Measurements from ENCODE around the gene ABCA1.
"Not testable (repeated sequence)": the region's sequence is repeated elsewhere in the genome, so short reads cannot be mapped to it uniquely, and the experiment has no call there.

The ABCA1 gene, protein sequence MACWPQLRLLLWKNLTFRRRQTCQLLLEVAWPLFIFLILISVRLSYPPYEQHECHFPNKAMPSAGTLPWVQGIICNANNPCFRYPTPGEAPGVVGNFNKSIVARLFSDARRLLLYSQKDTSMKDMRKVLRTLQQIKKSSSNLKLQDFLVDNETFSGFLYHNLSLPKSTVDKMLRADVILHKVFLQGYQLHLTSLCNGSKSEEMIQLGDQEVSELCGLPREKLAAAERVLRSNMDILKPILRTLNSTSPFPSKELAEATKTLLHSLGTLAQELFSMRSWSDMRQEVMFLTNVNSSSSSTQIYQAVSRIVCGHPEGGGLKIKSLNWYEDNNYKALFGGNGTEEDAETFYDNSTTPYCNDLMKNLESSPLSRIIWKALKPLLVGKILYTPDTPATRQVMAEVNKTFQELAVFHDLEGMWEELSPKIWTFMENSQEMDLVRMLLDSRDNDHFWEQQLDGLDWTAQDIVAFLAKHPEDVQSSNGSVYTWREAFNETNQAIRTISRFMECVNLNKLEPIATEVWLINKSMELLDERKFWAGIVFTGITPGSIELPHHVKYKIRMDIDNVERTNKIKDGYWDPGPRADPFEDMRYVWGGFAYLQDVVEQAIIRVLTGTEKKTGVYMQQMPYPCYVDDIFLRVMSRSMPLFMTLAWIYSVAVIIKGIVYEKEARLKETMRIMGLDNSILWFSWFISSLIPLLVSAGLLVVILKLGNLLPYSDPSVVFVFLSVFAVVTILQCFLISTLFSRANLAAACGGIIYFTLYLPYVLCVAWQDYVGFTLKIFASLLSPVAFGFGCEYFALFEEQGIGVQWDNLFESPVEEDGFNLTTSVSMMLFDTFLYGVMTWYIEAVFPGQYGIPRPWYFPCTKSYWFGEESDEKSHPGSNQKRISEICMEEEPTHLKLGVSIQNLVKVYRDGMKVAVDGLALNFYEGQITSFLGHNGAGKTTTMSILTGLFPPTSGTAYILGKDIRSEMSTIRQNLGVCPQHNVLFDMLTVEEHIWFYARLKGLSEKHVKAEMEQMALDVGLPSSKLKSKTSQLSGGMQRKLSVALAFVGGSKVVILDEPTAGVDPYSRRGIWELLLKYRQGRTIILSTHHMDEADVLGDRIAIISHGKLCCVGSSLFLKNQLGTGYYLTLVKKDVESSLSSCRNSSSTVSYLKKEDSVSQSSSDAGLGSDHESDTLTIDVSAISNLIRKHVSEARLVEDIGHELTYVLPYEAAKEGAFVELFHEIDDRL (N-terminal part only)

GRCh38 chr9:104927912-104928740, at the start of gene ABCA1:
TSS of gene ABCA1 (minus strand) at chr9:104928155. CDS start at chr9:104903679, 24,476 bp downstream.
- peak within 1 kb of the TSS; percentile 86 for H3K4me3 Mint-ChIP-seq
- DNase-seq (ENCODE audit: low spot score), result peak; percentile 26
- H3K4me1 Mint-ChIP-seq (ENCODE audit: low read depth), result peaks cover 13% of the 10 kb centered on the region
- H3K27ac Mint-ChIP-seq, result no peak within 1 kb of the TSS
- H3K27me3 Mint-ChIP-seq (ENCODE audit: low read depth), result peaks cover 62% of the 10 kb centered on the region
- no peaks in the 10 kb centered on the region for H3K9me3 Mint-ChIP-seq
- no peaks in the 10 kb centered on the region for H3K36me3 Mint-ChIP-seq (ENCODE audit: low read depth)

DNA sequence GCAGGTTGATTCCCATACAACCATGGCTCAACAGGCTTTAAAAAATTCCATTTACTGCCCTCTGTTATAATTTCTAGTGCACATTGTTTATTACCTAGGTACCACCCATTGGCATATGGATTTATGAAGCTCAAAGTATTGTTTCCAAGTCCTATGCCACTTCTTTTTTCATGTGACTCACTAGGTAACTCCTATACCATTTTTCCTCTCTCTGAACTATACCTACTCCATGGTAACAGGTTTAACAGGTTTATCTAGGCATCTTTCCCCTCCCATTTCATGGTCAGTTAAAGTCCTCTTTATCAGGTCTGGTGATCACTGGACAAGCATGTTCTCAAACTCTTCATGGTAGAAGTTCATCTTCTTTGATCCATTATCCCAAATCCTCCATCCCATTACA, 49.6 kb upstream of the ABCA1 start:
- H3K27me3 Mint-ChIP-seq (ENCODE audit: low read depth), result peaks cover 36% of the 10 kb centered on the region

GRCh38 chr9:104977168-104977567, 49.2 kb upstream of the ABCA1 start:
- Mint-ChIP-seq H3K27ac (no peak overlapping the region), H3K27me3 (ENCODE audit: low read depth) (peaks cover 35% of the 10 kb centered on the region), H3K4me3 (no peak overlapping the region), H3K36me3 (ENCODE audit: low read depth) (no peaks in the 10 kb centered on the region), H3K4me1 (ENCODE audit: low read depth) (no peaks in the 10 kb centered on the region), H3K9me3 (no peaks in the 10 kb centered on the region)
- DNase-seq (ENCODE audit: low spot score), result no peak

More for the DNA sequence above, 49.6 kb upstream of the ABCA1 start:
- H3K9me3 Mint-ChIP-seq, result no peaks in the 10 kb centered on the region
- H3K27ac Mint-ChIP-seq, result no peak overlapping the region
- no peaks in the 10 kb centered on the region for H3K4me1 Mint-ChIP-seq (ENCODE audit: low read depth)
- no peak overlapping the region for H3K4me3 Mint-ChIP-seq
- H3K36me3 Mint-ChIP-seq (ENCODE audit: low read depth), result peaks cover 1% of the 10 kb centered on the region
- no peak for DNase-seq (ENCODE audit: low spot score)

GRCh38 chr9:104975966-104976595, 48.1 kb upstream of the ABCA1 start:
- not testable (repeated sequence) for H3K9me3 Mint-ChIP-seq; H3K27ac Mint-ChIP-seq; DNase-seq (ENCODE audit: low spot score); H3K36me3 Mint-ChIP-seq (ENCODE audit: low read depth); H3K4me1 Mint-ChIP-seq (ENCODE audit: low read depth); H3K4me3 Mint-ChIP-seq
- H3K27me3 Mint-ChIP-seq (ENCODE audit: low read depth), result peaks cover 35% of the 10 kb centered on the region

DNA sequence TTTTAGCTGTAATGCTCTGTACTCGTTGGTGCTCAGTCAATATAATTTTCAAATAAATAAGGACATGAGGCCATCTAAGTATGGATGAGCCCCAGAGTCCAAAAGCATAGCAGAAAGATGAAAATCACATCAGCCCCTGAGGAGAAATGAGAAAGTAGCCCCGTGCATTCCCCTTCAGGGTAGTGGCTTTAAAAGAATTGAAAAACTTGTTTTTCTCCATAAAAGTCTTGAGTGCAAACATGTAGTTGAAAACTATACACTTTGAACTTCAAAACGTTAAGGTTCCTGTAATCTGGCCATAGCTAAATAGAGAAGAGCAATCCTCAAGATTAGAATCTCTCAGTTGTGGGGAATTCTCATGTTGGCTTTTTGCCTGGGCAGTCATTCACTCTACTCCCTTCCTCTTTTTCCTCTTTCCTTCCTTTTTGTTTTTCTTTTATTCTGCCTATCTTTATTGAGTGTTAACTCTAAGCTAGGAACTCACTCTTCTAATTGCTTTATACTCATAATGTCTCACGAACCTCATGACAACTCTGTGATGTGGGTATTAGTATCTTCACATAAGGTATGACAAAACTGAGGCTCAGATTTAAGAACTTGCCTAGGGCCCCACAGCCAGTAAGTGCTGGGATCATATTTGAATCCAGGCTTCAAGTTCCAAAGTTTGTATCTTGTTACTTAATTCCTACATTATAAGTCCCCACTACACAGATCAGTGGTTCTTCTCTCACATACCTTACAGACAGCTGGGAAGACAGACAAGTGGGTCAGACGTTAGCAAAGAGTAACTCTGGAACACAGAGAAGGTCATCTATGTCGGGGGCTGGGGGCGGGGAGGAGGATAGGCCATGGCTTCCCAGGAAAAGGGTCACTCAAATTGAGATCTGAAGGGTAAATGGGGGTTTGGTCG, 46.4 kb upstream of the ABCA1 start:
- Mint-ChIP-seq H3K36me3 (ENCODE audit: low read depth) (no peaks in the 10 kb centered on the region), H3K9me3 (no peaks in the 10 kb centered on the region), H3K4me3 (no peak overlapping the region), H3K27me3 (ENCODE audit: low read depth) (peaks cover 37% of the 10 kb centered on the region), H3K27ac (no peak overlapping the region), H3K4me1 (ENCODE audit: low read depth) (no peaks in the 10 kb centered on the region)
- DNase-seq (ENCODE audit: low spot score), result no peak

GRCh38 chr9:104972242-104972866, 44.4 kb upstream of the ABCA1 start:
- Mint-ChIP-seq H3K9me3 (no peaks in the 10 kb centered on the region), H3K4me1 (ENCODE audit: low read depth) (peaks cover 6% of the 10 kb centered on the region), H3K36me3 (ENCODE audit: low read depth) (no peaks in the 10 kb centered on the region), H3K27me3 (ENCODE audit: low read depth) (peaks cover 37% of the 10 kb centered on the region), H3K4me3 (no peak overlapping the region), H3K27ac (no peak overlapping the region)
- no peak for DNase-seq (ENCODE audit: low spot score)

GRCh38 chr9:104971511-104971910, 43.6 kb upstream of the ABCA1 start:
- Mint-ChIP-seq H3K36me3 (ENCODE audit: low read depth) (no peaks in the 10 kb centered on the region), H3K4me1 (ENCODE audit: low read depth) (peaks cover 6% of the 10 kb centered on the region), H3K27ac (no peak overlapping the region), H3K27me3 (ENCODE audit: low read depth) (peaks cover 37% of the 10 kb centered on the region), H3K9me3 (no peaks in the 10 kb centered on the region), H3K4me3 (no peak overlapping the region)
- no peak for DNase-seq (ENCODE audit: low spot score)

DNA sequence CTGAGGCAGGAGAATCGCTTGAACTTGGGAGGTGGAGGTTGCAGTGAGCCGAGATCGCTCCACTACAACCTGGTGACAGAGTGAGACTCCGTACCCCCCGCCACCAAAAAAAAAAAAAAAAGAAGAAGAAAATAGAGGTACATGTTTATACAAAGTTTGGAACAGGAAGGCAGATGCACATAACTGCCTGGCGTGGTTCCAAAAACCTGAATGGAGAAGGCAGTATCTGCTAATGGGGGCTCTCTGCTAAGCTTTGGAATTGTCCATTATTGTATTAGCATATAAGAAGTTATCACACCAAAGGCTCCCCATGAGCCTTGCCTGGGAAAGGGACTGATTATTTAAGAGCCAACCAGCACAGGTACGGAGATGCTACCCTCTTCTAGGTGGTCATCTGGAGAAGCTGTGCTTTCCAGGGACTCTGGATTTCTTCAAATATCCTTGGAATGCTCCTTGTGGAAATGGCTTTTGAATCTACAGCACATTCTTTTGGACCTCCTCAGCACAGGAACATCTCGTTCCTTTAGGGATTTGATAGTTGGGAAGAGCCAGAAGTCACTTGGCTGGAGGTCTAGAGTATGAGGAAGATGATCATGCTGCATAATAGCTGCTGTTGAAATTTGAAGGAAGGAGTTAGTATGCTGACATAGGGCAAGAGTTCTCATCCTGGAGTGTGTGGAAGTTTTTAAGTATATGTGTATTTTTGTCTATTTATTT, 42.5 kb upstream of the ABCA1 start:
- no peaks in the 10 kb centered on the region for H3K9me3 Mint-ChIP-seq
- no peak overlapping the region for H3K27ac Mint-ChIP-seq
- H3K36me3 Mint-ChIP-seq (ENCODE audit: low read depth), result no peaks in the 10 kb centered on the region
- H3K4me3 Mint-ChIP-seq, result no peak overlapping the region
- H3K4me1 Mint-ChIP-seq (ENCODE audit: low read depth), result peaks cover 6% of the 10 kb centered on the region
- peaks cover 37% of the 10 kb centered on the region for H3K27me3 Mint-ChIP-seq (ENCODE audit: low read depth)
- no peak for DNase-seq (ENCODE audit: low spot score)

DNA sequence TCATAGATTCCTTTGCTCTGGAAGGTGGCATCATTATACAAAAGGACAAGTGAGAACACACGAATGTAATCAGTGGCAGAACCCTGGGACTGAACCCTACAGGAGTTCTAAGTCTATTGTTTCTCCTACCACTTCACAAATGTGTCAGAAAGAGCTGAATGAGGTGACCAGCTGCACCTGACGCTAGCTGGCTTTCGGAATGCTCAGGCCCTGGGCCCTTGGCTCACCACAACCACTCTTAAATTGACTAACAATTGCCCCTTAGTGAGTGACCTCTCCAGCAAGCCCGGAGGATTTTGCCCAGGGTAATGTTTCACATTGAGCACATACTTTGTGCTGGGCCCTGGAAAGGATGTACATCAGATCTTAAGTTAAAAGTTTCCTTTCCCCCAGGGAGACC, 41.2 kb upstream of the ABCA1 start:
- no peaks in the 10 kb centered on the region for H3K36me3 Mint-ChIP-seq (ENCODE audit: low read depth)
- H3K27me3 Mint-ChIP-seq (ENCODE audit: low read depth), result peaks cover 32% of the 10 kb centered on the region
- H3K4me1 Mint-ChIP-seq (ENCODE audit: low read depth), result peaks cover 6% of the 10 kb centered on the region
- no peak overlapping the region for H3K27ac Mint-ChIP-seq
- peak overlapping the region; percentile 94 for H3K4me3 Mint-ChIP-seq
- DNase-seq (ENCODE audit: low spot score), result no peak
- no peaks in the 10 kb centered on the region for H3K9me3 Mint-ChIP-seq

GRCh38 chr9:104968025-104968982, 40.3 kb upstream of the ABCA1 start:
- Mint-ChIP-seq H3K27me3 (ENCODE audit: low read depth) (peaks cover 32% of the 10 kb centered on the region), H3K36me3 (ENCODE audit: low read depth) (no peaks in the 10 kb centered on the region), H3K4me3 (peak overlapping the region; percentile 94), H3K4me1 (ENCODE audit: low read depth) (peaks cover 6% of the 10 kb centered on the region), H3K27ac (peak overlapping the region; percentile 68), H3K9me3 (no peaks in the 10 kb centered on the region)
- peak; percentile 82 for DNase-seq (ENCODE audit: low spot score)

All from T-helper 2 cell treated with Interferon-gamma antibody and Interleukin-4, amounts not matched to agents 5 μg/mL and 100 μg/mL, for 36 hours (primary cell).